K562 (cell line): ENCODE results near the gene ACAD10. TPM values are rescaled to one million over a fixed set of nuclear protein-coding genes. Genes with fewer than 3 reads are reported as not detected.

Experiments
- CEBPG ChIP-seq, 3 experiments: fragments of 200-800 bp in 1 of 3; sonication (Bioruptor generic) in 1 of 3; sonication (generic) in 1 of 3; formaldehyde crosslinking in 1 of 3; IDR thresholded peaks in 2 of 3; conservative IDR thresholded peaks in 1 of 3; 2 replicates each; pipeline versions ENCODE4 v1.6.1 to v1.8.0; 2016 to 2022; ENCODE audit warnings: missing compliant biosample characterization in 2 of 3, missing genetic modification characterization in 2 of 3, mild to moderate bottlenecking in 1 of 3, missing genetic modification reagents in 1 of 3
- CREB3 ChIP-seq: fragments of 450-650 bp; conservative IDR thresholded peaks from 2 replicates; pipeline ENCODE4 v1.6.1; 2016; ENCODE audit warnings: missing genetic modification characterization, low read depth, mild to moderate bottlenecking, missing compliant biosample characterization, moderate library complexity
- MYC ChIP-seq, 2 experiments: fragments of 250-450 bp in 1 of 2; sonication (Bioruptor Pico) in 1 of 2; IDR thresholded peaks; 2 replicates each; pipeline versions ENCODE4 v1.5.1 to v1.6.1; 2012 to 2021; ENCODE audit warnings: low read depth in 2 of 2, borderline replicate concordance in 1 of 2, improper control_type of control experiment in 1 of 2, low read length in 1 of 2, mild to moderate bottlenecking in 1 of 2, moderate library complexity in 1 of 2
- RAD51 ChIP-seq: fragments of 450-650 bp; IDR thresholded peaks from 2 replicates; pipeline ENCODE4 v1.7.1; 2016; ENCODE audit warnings: low read depth, mild to moderate bottlenecking, borderline replicate concordance
- SMC3 ChIP-seq: conservative IDR thresholded peaks from 2 replicates; pipeline ENCODE4 v1.6.1; 2011; ENCODE audit warnings: low read depth, low read length, improper control_type of control experiment; ENCODE audit not compliant: insufficient read depth
- ZSCAN29 ChIP-seq: fragments of 450-650 bp; IDR thresholded peaks from 2 replicates; pipeline ENCODE4 v1.6.1; 2017
- polyA plus RNA-seq, 8 experiments: library from polyadenylated mRNA; depleted of rRNA in 4 of 8; stranded (reverse) in 5 of 8; unstranded in 3 of 8; fragments of >200 nt; fragmentation: Nextera tagmentation in 2 of 8; fragmentation: Illumina TruSeq in 1 of 8; extraction: Ambion mirVana in 2 of 8; extraction: Trizol in 1 of 8; gene quantifications; 2 replicates each; pipeline versions ENCODE4 v1.2.1 to v1.2.3, GENCODE V29; 2011 to 2014; ENCODE audit warnings: inconsistent platforms in 1 of 8, missing spikeins in 1 of 8
- total RNA-seq, 7 experiments: library from RNA; depleted of rRNA in 6 of 7; stranded (reverse); fragments of >200 nt in 6 of 7; fragmentation: Illumina TruSeq in 2 of 7; extraction: Trizol in 2 of 7; gene quantifications; 2 replicates each; pipeline versions ENCODE4 v1.2.1 to v1.2.3, GENCODE V29; 2011 to 2021; ENCODE audit warnings: low replicate concordance in 1 of 7
- TF ChIP-seq, protein P1 (sequence below), 2 experiments: fragments of 450-650 bp; formaldehyde crosslinking in 1 of 2; IDR thresholded peaks; 2 replicates each; pipeline versions ENCODE4 v1.4.0 to v1.6.1; 2014 to 2020; ENCODE audit warnings: mild to moderate bottlenecking in 2 of 2, borderline replicate concordance in 1 of 2, low read depth in 1 of 2
- TF ChIP-seq, protein P2 (sequence below): fragments of 250-450 bp; sonication (Bioruptor Pico); IDR thresholded peaks from 2 replicates; pipeline ENCODE4 v1.5.0; 2020; ENCODE audit warnings: mild to moderate bottlenecking
- TF ChIP-seq, protein P3 (sequence below), 3 experiments: IDR thresholded peaks in 2 of 3; conservative IDR thresholded peaks in 1 of 3; 2 replicates each; pipeline ENCODE4 v1.5.1; 2011 to 2012; ENCODE audit warnings: low read length in 3 of 3, mild to moderate bottlenecking in 3 of 3, control low read depth in 2 of 3, improper control_type of control experiment in 1 of 3, inconsistent platforms in 1 of 3, low read depth in 1 of 3, mixed read lengths in 1 of 3, moderate library complexity in 1 of 3; ENCODE audit not compliant: insufficient read depth in 2 of 3

The ACAD10 gene
- total and polyA plus RNA-seq, 9 of the 15 experiments (the other 6 are each of a cell fraction or from before 2014, with no cell fraction given): 2.3 to 19.2 (median 12.0) TPM

DNA sequence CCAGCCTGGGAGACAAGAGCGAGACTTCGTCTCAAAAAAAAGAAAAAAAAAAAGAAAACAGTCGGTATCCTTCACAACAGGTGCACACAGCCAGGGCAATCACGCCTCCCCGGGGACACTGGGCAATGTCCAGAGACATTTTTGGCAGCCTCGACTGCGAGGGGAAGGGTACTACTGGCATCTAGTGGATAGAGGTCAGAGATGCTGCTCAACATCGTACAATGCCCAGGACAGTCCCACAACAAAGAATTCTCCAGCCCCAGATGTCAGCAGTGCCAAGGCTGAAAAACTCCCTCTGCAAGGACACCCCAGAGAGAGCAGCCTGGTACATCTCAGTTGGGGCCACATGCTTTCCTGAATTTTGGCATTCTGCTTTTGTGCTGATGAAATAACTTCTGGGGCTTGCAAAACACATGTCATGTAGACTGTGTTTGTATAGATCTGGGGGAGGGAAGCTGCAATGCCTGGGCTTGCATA is 102.4 kb downstream of the ACAD10 start (continued):
- TF ChIP-seq, protein P1, sequence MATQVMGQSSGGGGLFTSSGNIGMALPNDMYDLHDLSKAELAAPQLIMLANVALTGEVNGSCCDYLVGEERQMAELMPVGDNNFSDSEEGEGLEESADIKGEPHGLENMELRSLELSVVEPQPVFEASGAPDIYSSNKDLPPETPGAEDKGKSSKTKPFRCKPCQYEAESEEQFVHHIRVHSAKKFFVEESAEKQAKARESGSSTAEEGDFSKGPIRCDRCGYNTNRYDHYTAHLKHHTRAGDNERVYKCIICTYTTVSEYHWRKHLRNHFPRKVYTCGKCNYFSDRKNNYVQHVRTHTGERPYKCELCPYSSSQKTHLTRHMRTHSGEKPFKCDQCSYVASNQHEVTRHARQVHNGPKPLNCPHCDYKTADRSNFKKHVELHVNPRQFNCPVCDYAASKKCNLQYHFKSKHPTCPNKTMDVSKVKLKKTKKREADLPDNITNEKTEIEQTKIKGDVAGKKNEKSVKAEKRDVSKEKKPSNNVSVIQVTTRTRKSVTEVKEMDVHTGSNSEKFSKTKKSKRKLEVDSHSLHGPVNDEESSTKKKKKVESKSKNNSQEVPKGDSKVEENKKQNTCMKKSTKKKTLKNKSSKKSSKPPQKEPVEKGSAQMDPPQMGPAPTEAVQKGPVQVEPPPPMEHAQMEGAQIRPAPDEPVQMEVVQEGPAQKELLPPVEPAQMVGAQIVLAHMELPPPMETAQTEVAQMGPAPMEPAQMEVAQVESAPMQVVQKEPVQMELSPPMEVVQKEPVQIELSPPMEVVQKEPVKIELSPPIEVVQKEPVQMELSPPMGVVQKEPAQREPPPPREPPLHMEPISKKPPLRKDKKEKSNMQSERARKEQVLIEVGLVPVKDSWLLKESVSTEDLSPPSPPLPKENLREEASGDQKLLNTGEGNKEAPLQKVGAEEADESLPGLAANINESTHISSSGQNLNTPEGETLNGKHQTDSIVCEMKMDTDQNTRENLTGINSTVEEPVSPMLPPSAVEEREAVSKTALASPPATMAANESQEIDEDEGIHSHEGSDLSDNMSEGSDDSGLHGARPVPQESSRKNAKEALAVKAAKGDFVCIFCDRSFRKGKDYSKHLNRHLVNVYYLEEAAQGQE (IDR thresholded peaks at IDR 0.05; ENCODE audit: borderline replicate concordance): peak; percentile 60; the same call in 1 of the 2 replicates
- TF ChIP-seq, protein P1 (CRISPR knock-in tag; IDR thresholded peaks at IDR 0.05; ENCODE audit: low read depth): no peak
- TF ChIP-seq, protein P2, sequence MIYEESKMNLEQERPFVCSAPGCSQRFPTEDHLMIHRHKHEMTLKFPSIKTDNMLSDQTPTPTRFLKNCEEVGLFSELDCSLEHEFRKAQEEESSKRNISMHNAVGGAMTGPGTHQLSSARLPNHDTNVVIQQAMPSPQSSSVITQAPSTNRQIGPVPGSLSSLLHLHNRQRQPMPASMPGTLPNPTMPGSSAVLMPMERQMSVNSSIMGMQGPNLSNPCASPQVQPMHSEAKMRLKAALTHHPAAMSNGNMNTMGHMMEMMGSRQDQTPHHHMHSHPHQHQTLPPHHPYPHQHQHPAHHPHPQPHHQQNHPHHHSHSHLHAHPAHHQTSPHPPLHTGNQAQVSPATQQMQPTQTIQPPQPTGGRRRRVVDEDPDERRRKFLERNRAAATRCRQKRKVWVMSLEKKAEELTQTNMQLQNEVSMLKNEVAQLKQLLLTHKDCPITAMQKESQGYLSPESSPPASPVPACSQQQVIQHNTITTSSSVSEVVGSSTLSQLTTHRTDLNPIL (CRISPR knock-in tag): no peak
- TF ChIP-seq, protein P3, sequence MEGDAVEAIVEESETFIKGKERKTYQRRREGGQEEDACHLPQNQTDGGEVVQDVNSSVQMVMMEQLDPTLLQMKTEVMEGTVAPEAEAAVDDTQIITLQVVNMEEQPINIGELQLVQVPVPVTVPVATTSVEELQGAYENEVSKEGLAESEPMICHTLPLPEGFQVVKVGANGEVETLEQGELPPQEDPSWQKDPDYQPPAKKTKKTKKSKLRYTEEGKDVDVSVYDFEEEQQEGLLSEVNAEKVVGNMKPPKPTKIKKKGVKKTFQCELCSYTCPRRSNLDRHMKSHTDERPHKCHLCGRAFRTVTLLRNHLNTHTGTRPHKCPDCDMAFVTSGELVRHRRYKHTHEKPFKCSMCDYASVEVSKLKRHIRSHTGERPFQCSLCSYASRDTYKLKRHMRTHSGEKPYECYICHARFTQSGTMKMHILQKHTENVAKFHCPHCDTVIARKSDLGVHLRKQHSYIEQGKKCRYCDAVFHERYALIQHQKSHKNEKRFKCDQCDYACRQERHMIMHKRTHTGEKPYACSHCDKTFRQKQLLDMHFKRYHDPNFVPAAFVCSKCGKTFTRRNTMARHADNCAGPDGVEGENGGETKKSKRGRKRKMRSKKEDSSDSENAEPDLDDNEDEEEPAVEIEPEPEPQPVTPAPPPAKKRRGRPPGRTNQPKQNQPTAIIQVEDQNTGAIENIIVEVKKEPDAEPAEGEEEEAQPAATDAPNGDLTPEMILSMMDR (IDR thresholded peaks at IDR 0.05 in 2 of 3, conservative IDR thresholded peaks at IDR 0.05 in 1 of 3; ENCODE audit: insufficient read depth in 2 of 3, low read depth in 1 of 3, low read length in 3 of 3): peak; percentile 48 to 77 (median 77)
- no peak for TF ChIP-seq CREB3
- TF ChIP-seq RAD51: no peak
- TF ChIP-seq CEBPG (CRISPR knock-in tag; IDR thresholded peaks at IDR 0.05): peak; percentile 37; the same call in 1 of the 2 replicates
- peak; percentile 43 to 76 for TF ChIP-seq CEBPG (tag; conservative IDR thresholded peaks at IDR 0.05 in 1 of 2, IDR thresholded peaks at IDR 0.05 in 1 of 2)
- no peak for TF ChIP-seq ZSCAN29
- peak; percentile 58; the same call in 1 of the 2 replicates for TF ChIP-seq MYC (IDR thresholded peaks at IDR 0.05; ENCODE audit: low read depth, low read length)
- TF ChIP-seq MYC (CRISPR knock-in tag; IDR thresholded peaks at IDR 0.05; ENCODE audit: borderline replicate concordance, low read depth): no peak
- peak; percentile 54 for TF ChIP-seq SMC3
